T-helper 1 cell treated with Interleukin-12 subunit alpha and Interleukin-12 subunit beta and Interleukin-4 antibody, amounts not matched to agents 30 ng/mL and 1 ng/mL, for 36 hours (primary cell): ENCODE data around the gene PPP1R9A. TPM values are rescaled to one million over a fixed set of nuclear protein-coding genes. Genes with fewer than 3 reads are reported as not detected.

Experiments
- intact Hi-C: fragments of 100-400 bp; cut with micrococcal nuclease; formaldehyde crosslinking; loops from one replicate; pipeline ENCODE4 v1.15.1; 2024
- total RNA-seq: library from RNA; stranded (reverse); gene quantifications from 2 replicates; pipeline ENCODE4 v1.2.3, GENCODE V29; 2022

PPP1R9A gene
- total RNA-seq, 1 donor from 2014 or later, result not detected

- intact Hi-C loops, result no loop called here
Measured at GRCh38 chr7:95095259-95095965, 188.0 kb downstream of the PPP1R9A start.

- intact Hi-C loops, result no loop called here
Measured at GRCh38 chr7:95095966-95096540, 188.7 kb downstream of the PPP1R9A start.

GRCh38 chr7:95097291-95097690 lies 189.9 kb downstream of the PPP1R9A start:
- intact Hi-C loops, result no loop called here

- intact Hi-C loops, result no loop called here
Measured at GRCh38 chr7:95097851-95098250, 190.5 kb downstream of the PPP1R9A start.

GRCh38 chr7:95099106-95099505 lies 191.7 kb downstream of the PPP1R9A start:
- intact Hi-C loops, result no loop called here

- intact Hi-C loops, result no loop called here
Measured at GRCh38 chr7:95101422-95101821, 194.0 kb downstream of the PPP1R9A start.

GRCh38 chr7:95102662-95103061 lies 195.3 kb downstream of the PPP1R9A start:
- intact Hi-C loops, result no loop called here

GRCh38 chr7:95104739-95105138 lies 197.3 kb downstream of the PPP1R9A start:
- intact Hi-C loops, result no loop called here

- intact Hi-C loops, result no loop called here
Measured at GRCh38 chr7:95105627-95106026, 198.2 kb downstream of the PPP1R9A start.

GRCh38 chr7:95106401-95106800 lies 199.0 kb downstream of the PPP1R9A start:
- intact Hi-C loops, result no loop called here

GRCh38 chr7:95110707-95111106 lies 203.3 kb downstream of the PPP1R9A start:
- intact Hi-C loops, result no loop called here

GRCh38 chr7:95113590-95113989 lies 206.2 kb downstream of the PPP1R9A start:
- intact Hi-C loops, result no loop called here

GRCh38 chr7:95126053-95126709 lies 218.8 kb downstream of the PPP1R9A start:
- intact Hi-C loops, result no loop called here

GRCh38 chr7:95132500-95132899 lies 225.1 kb downstream of the PPP1R9A start:
- intact Hi-C loops, result no loop called here

GRCh38 chr7:95139922-95140321 lies 232.5 kb downstream of the PPP1R9A start:
- intact Hi-C loops, result no loop called here

GRCh38 chr7:95141755-95142154 lies 234.4 kb downstream of the PPP1R9A start:
- intact Hi-C loops, result no loop called here

GRCh38 chr7:95144256-95144655 lies 236.9 kb downstream of the PPP1R9A start:
- intact Hi-C loops, result no loop called here

- intact Hi-C loops, result no loop called here
Measured at GRCh38 chr7:95155965-95156364, 248.6 kb downstream of the PPP1R9A start.

GRCh38 chr7:95157381-95157780 lies 250.0 kb downstream of the PPP1R9A start:
- intact Hi-C loops, result no loop called here

GRCh38 chr7:95169678-95170077 lies 262.3 kb downstream of the PPP1R9A start:
- intact Hi-C loops, result no loop called here

- intact Hi-C loops, result no loop called here
Measured at GRCh38 chr7:95172420-95172819, 265.0 kb downstream of the PPP1R9A start.

- intact Hi-C loops, result loop anchor here (1.0 kb wide), 1 partner anchor 287 kb away; no protein-coding TSS in a partner anchor
Measured at GRCh38 chr7:95190515-95190914, 283.1 kb downstream of the PPP1R9A start.

- intact Hi-C loops, result no loop called here
Measured at GRCh38 chr7:95191795-95192194, 284.4 kb downstream of the PPP1R9A start.
